ENCODE results near the gene SASH1. TPM values are rescaled to one million over a fixed set of nuclear protein-coding genes. Genes with fewer than 3 reads are reported as not detected.

Gene SASH1
- total and polyA plus RNA-seq, 9 of the 15 experiments (the other 6 are each of a cell fraction or from before 2014, with no cell fraction given), result 0.35 to 3.5 (median 1.6) TPM

GRCh38 chr6:148364056-148364824, 21.6 kb downstream of the SASH1 start:
- 1% methylated on average over 11 of the region's 11 CpGs for WGBS (ENCODE audit: insufficient coverage, low coverage, missing lambda C conversion rate)
- no peaks in the 10 kb centered on the region for H3K9me3 ChIP-seq (replicated peaks; ENCODE audit: control insufficient read depth, insufficient read depth, low read depth, low read length)
- H3K79me2 ChIP-seq (ENCODE audit: control insufficient read depth, insufficient read depth, low read length), result no peaks in the 10 kb centered on the region
- intact Hi-C loops (cut with micrococcal nuclease), result no loop called here
- no peak overlapping the region for H3K27ac ChIP-seq (ENCODE audit: extremely low read depth, low read depth, low read length)
- H3K36me3 ChIP-seq (ENCODE audit: control insufficient read depth, insufficient read depth, low read length), result no peaks in the 10 kb centered on the region
- no peak overlapping the region for H2AFZ ChIP-seq (ENCODE audit: low read depth, low read length)
- no peak overlapping the region for H3K9ac ChIP-seq (ENCODE audit: insufficient read depth in 1 of 2, low read depth in 2 of 2, low read length in 2 of 2)
- DNase-seq (ENCODE audit: extremely low read depth in 1 of 4, low spot score in 3 of 4) (no peak), ATAC-seq (no peak), FAIRE-seq (no peak)
- H3K4me2 ChIP-seq (ENCODE audit: insufficient read depth, low read length), result no peak overlapping the region
- peaks cover 25 to 53% of the 10 kb centered on the region in 2 experiments for H3K27me3 ChIP-seq (ENCODE audit: control insufficient read depth in 2 of 2, insufficient read depth in 2 of 2, low read length in 2 of 2)
- H4K20me1 ChIP-seq (replicated peaks; ENCODE audit: control insufficient read depth, insufficient read depth, low read length), result peaks cover 5% of the 10 kb centered on the region; the same call in 1 of the 2 replicates
- ChIA-PET CTCF (ENCODE audit: low intra/inter-chr PET ratio) (no interaction called here), POLR2A (no interaction called here)
- no peak overlapping the region for H3K4me3 ChIP-seq
- no peaks in the 10 kb centered on the region for H3K9me1 ChIP-seq (ENCODE audit: control insufficient read depth, insufficient read depth, low read length)
- H3K4me1 ChIP-seq (replicated peaks in 1 of 2; ENCODE audit: control insufficient read depth in 2 of 2, insufficient read depth in 2 of 2, low read length in 2 of 2), result no peaks in the 10 kb centered on the region
- no TSS peak for BruUV-seq (replicated peaks)
- TF ChIP-seq ZNF584 (CRISPR knock-in tag; IDR thresholded peaks at IDR 0.05; ENCODE audit: low read depth), result no peak
- no peak for TF ChIP-seq CHCHD3 (CRISPR knock-in tag; IDR thresholded peaks at IDR 0.05)
- no peak for TF ChIP-seq BACH1 (tag; IDR thresholded peaks at IDR 0.05)
- TF ChIP-seq, protein P1, sequence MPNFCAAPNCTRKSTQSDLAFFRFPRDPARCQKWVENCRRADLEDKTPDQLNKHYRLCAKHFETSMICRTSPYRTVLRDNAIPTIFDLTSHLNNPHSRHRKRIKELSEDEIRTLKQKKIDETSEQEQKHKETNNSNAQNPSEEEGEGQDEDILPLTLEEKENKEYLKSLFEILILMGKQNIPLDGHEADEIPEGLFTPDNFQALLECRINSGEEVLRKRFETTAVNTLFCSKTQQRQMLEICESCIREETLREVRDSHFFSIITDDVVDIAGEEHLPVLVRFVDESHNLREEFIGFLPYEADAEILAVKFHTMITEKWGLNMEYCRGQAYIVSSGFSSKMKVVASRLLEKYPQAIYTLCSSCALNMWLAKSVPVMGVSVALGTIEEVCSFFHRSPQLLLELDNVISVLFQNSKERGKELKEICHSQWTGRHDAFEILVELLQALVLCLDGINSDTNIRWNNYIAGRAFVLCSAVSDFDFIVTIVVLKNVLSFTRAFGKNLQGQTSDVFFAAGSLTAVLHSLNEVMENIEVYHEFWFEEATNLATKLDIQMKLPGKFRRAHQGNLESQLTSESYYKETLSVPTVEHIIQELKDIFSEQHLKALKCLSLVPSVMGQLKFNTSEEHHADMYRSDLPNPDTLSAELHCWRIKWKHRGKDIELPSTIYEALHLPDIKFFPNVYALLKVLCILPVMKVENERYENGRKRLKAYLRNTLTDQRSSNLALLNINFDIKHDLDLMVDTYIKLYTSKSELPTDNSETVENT (CRISPR knock-in tag; IDR thresholded peaks at IDR 0.05), result no peak
- in situ Hi-C loops (cut with MboI), result no loop called here
